ENCODE data around the gene SNAPC2.
A peak's percentile ranks its signal among the peaks of the same experiment; 100 is the strongest.
"Not testable (repeated sequence)": the region's sequence is repeated elsewhere in the genome, so short reads cannot be mapped to it uniquely, and the experiment has no call there.

The SNAPC2 gene

DNA sequence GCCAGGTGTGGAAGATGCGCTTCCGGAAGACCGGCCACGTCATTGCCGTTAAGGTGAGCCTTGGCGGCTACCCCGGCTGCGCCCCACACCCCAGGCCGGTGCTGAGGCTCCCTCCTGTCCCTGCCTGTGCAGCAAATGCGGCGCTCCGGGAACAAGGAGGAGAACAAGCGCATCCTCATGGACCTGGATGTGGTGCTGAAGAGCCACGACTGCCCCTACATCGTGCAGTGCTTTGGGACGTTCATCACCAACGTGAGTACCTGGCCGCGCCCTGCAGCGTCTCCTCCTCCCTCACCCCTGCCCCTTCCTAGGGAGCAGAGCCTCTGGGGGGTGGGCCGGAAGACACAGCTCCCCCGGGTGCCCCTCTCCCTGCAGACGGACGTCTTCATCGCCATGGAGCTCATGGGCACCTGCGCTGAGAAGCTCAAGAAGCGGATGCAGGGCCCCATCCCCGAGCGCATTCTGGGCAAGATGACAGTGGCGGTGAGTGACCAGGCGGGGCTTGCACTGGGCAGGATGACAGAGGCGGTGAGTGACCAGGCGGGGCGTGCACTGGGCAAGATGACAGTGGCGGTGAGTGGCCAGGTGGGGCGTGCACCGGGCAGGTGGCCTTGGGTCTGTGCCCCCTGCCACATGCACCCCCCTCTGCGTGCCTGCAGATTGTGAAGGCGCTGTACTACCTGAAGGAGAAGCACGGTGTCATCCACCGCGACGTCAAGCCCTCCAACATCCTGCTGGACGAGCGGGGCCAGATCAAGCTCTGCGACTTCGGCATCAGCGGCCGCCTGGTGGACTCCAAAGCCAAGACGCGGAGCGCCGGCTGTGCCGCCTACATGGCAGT is 9.6 kb upstream of the SNAPC2 start:
- DNase-seq: no peak

DNA sequence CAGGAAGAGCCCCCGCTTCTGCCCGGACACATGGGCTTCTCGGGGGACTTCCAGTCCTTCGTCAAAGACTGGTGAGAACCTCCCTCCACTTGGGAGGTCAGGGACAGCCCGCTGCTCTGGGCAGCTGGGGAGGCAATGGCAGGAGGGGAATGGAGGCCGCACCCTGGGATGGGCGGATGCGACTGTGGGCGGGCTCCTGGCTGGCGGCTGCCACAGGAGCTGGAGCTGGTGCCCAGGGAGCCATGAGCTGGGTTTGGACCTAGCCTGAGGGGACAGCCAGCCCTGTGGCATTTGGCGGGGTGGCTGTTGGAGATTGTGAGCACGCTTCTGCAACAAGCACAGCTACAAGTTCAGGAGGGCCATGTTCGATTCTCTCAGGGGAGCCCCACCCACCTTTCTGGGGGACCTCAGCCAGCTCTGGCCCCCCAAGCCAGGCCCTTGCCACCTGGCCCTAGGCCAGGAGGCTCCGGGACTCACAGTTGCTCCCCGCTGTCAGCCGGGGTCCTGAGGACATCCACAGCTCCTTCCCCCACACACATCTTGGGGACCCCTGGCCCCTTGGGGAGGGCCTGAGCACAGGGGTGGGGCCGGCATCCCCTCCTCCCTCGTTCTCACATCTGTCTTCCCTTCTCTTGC is 8.5 kb upstream of the SNAPC2 start:
- no peak for DNase-seq

DNA sequence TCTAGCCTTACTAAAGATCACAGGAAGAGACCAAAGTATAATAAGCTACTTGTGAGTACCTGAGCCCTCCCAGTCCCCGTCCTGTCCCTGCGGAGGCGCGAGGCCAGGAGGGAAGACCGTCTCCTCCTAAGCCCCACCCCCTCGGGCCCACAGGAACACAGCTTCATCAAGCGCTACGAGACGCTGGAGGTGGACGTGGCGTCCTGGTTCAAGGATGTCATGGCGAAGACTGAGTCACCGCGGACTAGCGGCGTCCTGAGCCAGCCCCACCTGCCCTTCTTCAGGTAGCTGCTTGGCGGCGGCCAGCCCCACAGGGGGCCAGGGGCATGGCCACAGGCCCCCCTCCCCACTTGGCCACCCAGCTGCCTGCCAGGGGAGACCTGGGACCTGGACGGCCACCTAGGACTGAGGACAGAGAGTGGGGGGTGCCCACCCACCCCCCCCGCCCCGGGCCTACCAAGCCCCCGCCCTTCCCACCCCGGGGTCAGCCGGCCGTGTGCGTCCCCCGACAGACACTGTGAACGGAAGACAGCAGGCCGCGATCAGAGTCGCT is 7.9 kb upstream of the SNAPC2 start:
- DNase-seq: no peak

DNA sequence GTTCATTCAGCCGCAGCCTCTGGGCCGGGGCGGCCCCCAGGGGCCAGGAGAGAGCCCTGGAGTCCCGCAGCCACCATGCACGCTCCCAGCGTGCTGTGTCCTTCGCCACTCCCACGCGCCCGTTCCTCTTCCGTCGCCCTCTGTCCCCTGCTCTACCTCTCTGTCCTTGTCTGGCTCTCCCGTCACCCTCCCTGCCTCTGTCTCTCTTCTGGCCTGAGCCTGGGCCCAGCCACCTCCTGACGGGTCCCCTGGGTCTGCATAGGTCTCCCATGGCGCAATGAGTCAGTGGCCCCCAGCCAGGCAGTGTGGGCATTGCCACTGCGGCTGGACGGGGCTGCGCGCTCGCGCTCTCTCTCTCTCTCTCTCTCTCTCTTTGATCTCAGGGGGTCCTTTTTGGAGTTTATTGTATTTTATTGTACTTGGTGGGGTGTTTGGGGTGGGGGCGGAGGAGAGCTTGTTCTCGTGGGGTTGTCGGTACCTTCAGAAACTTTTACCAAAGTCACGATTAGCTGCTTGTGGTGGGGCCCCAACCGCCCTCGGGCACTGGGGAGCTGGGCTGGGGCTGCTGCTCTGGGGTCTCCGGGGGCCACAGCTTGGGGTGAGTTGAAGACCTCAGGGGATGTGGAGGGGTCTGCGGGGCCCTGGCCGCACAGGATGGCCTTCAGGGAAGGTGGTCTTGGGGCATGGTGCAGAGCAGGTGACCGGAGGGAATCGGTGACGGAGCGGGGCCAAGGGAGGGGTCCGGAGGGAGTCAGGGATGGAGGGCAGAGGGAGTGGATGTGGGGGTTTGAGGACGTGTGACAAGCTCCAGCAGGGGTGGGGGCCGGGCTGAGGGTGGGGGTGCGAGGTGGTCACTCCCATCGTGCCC is 7.2 kb upstream of the SNAPC2 start:
- DNase-seq: no peak

DNA sequence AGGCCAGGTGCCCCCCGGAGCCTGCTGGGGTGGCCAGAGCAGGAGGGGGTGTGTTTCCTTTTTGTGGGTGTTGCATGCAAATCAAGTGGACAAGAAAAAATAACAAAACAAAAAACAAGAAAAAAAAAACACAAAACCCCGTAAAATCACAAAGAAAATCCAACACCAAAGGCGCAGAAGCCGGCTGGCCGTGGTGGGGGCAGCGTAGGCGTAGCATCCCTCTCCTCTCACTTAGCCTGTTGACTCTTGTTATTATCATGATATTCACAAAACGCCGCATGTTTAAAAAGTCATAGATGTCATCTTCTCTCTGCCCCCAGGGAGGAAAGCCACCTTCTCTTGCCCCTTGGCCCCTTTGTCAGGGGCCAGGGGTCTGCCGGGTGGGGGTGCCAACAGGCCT is 6.5 kb upstream of the SNAPC2 start:
- DNase-seq: no peak

DNA sequence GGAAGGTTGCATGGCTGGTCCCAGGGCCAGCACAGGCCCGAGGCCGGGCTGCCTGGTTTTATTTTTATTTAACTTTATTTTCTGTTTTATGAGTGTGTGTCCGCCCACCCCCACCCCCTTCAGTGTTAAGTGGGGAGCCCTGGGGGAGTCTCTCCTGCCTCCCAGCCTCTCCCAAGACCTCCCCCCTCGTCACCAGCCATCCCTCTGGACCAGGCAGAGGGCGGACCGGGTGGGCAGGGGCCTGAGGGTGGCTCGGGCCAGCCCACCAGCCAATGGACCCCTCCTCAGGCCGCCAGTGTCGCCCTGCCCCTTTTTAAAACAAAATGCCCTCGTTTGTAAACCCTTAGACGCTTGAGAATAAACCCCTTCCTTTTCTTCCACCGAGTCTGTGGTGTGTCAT is 6.0 kb upstream of the SNAPC2 start:
- no peak for DNase-seq

DNA sequence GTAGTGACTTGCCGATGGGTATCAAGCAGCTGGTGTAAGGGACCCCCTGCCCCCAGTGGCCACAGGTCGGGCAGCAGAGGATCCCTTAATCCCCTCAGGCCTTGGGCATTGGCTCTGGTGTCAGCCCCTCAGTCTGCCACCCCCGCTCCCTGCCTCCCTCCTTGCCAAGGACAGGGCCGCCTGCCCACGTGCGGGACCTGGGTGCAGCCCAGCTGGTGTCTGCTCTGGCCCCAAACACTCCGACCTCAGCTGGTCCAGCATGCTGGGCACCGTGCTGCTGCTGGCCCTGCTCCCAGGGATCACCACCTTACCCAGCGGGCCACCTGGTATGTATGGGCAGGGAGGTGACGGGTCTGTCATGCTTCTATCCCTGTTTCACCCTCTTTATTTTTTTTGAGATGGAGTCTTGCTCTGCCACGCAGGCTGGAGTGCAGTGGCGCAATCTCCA is 5.5 kb upstream of the SNAPC2 start, which contains the start of gene TGFBR3L:
TGFBR3L (plus strand) TSS at position 233 of the 448 bp plus-strand sequence.
- no peak for DNase-seq

DNA sequence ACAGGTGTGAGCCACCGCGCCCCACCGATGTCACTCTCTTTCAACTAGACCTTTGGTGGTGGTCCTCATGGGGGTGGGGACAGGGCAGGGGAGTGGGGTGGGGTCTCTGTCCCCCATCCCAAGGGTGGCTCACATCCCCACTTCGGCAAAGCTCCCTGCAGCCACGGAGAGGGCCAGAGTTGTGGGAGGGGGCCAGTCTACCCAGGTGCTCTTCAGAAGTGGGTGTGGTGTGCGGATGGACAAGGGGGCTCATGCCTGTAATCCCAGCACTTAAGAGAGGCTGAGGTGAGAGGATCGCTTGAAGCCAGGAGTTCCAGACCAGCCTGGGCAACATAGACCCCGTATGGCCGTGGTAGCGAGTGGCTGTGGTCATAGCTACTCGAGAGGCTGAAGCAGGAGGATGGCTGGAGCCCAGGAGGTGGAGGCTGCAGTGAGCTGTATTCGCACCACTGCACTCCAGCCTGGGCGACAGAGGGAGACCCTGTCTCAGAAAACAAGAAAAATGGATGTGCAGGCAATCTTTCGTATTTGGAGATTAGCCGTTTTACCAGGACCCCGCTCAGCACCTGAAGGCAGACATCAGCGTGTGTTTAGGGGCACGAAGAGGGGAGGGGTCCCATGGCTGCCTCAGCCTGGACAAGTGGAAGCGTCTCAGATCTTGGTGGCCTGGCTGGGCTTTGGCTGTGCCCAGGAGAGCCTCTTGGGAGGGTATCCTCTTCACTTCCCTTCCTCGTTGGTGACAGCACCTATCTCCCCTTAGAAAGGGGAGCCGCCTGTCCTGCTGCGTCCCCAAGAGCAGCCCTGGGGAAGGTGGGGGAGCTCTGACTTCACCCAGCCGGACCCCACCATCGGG is 4.7 kb upstream of the SNAPC2 start:
- no peak for DNase-seq

DNA sequence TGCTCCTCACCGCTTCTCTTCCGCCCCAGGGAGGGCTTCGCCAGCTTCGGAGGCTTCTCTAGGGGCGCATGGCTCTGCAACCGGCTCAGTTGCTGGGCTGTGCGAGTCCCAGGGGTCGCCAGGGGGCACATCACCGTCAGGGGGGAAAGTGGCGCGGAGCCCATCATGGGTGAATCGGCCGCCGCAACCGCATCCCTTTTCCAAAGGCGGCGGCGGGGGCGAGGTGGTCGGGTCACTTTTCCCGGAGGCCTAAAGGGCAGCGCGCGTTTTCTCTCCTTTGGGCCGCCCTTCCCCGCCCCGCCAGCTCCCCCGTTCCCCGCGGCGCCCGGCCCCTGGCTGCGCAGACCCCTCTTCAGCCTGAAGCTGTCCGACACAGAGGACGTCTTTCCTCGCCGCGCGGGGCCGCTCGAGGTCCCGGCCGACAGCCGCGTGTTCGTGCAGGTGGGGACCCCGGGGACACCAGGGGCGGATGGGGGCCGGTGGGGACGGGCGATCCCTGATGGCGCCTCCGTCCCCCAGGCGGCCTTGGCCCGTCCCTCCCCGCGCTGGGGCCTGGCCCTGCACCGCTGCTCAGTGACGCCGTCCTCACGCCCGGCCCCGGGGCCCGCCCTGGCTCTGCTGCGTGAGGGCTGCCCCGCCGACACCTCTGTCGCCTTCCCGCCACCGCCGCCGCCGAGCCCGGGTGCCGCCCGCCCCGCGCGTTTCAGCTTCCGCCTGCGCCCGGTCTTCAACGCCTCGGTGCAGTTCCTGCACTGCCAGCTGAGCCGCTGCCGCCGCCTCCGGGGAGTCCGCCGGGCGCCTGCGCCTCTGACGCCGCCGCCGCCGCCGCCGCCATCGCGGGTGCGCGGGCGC is 3.8 kb upstream of the SNAPC2 start:
- peak; percentile 52 to 69 for DNase-seq

DNA sequence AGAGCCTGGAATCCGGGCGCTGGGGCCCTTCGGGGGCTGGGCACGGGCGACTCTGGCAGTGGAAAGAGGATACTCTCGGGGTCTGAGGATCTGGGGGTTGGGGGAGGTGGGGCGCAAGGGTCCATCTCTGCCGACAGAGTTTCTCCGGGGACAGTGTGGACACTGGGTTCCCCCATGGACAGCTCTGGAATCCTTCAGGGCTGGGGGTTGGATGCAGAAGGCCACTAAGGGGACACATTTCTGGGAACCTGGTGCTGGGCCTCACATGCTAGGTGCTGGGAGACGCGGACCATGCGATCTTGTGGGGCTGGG is 3.2 kb upstream of the SNAPC2 start:
- DNase-seq: no peak

DNA sequence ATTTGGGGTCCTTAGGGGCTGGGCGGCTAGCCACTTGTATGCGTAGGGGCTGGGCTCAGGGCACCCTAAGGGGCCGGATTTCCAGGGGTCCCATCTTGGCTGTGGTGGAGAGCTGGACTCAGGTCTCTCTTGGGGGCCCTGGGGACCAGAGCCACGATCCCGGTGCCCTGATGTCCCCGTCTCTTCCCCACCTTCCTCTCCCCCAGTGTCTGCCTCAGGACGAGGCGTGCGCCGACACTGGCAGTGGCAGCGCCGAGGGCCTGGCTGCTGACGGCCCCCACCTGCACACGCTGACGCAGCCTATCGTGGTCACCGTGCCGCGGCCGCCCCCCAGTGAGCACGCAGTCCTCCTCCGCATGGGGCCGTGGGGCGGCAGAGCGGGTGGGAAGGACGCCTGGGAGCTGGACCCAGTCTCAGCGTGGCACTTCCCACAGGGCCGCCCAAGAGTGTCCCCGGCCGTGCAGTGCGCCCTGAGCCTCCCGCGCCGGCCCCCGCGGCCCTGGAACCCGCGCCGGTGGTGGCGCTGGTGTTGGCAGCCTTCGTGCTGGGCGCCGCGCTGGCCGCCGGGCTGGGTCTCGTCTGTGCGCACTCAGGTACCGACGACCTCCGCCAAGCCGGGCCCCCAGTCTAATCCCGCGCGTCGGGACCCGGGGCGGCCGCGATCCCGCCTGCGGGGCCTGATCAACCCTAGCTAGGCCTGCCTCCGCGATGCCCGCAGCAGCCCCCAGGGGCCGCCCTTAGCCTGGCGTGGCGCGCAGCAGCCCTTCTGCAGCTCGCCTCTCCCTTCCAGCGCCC is 2.7 kb upstream of the SNAPC2 start:
- DNase-seq: peak; percentile 57 to 67

DNA sequence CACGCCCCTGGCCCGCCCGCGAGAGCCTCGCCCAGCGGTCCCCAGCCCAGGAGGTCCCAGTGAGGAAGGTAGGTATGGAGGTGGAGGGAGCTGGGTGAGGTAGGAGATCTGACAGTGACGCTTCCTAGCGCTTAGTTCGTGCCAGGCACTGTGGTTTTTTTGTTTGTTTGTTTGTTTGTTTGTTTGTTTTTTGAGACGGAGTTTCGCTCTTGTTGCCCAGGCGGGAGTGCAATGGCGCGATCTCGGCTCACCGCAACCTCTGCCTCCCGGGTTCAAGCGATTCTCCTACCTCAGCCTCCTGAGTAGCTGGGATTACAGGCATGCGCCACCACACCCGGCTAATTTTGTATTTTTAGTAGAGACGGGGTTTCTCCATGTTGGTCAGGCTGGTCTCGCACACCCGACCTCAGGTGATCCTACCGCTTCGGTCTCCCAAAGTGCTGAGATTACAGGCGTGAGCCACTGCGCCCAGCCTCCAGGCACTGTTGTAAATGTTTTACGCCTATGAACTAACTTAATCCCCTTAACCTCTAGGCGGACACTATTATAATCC is 2.0 kb upstream of the SNAPC2 start:
- DNase-seq: not testable (repeated sequence)

DNA sequence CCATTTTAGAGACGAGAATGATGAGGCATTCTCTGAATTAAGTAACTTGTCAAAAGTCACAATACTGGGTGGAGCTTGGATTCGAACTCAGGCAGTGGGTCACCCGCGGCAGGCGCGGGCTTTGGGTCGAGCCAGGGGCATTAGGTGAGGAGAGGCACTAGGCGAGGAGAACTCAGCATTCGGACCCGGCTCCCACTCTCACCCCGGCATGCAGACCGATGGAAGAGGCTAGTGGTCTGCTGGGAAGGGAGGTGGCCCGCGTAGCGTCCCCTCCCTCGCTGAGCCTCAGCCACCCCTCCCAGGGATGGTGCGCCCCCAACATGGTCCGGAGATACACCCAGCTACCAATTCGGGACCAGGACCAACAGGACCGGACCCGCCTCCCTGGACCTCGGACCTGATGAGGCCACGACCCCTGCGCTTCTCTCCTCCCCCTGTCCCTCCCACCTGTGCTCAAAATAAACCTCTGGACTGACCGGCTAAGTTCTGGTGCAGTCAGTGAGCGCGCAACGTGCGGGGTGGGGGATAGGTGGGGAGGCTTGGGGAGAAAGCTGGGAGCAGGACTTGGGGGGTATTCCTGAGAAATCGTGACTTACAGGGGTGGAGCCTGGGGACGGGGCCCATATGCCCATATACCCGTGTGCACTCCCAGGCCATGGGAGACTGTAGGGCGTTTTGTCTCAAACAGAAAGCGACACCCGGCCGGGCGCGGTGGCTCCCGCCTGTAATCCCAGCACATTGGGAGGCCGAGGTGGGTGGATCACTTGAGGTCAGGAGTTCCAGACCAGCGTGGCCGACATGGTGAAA is 1.3 kb upstream of the SNAPC2 start:
- DNase-seq: no peak

DNA sequence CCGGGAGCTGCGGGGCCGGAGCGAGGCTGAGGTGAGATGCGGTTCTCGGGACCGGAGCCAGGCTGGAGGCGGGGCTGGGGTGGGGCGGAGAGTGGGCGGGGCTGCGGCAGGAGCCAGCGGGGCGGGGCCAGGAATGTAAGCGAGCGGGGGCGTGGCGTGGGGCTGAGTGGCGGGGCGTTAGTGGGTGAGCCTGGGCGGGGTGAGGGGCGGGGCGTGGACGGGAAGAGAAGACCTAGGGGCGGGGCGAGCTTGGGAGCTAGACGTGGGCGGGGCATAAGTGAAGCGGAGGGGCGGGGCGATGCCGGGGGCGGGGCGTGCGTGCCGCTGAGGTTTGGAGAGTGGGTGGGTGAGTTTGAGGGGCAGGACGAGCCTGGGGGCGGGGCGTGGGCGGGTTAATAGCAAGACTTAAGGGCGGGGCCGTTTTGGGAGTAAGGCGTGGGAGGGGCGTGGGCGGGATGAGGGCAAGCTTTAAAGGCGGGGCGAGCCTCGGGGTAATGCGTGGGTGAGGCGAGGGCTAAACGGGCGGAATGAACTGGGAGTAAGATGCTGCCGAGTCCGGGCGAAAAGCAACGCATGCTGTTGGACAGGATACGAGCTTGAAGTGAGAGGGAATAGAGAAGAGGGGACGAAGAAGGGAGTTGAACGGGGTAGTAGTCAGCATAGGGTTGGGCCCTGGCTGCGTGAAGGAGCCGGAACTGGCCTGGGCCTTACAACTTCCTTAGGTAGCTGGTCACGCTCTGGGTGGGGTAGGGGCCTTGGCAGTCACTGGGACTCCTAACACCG is 572 bp downstream of the SNAPC2 start:
- peak; percentile 99 for DNase-seq

DNA sequence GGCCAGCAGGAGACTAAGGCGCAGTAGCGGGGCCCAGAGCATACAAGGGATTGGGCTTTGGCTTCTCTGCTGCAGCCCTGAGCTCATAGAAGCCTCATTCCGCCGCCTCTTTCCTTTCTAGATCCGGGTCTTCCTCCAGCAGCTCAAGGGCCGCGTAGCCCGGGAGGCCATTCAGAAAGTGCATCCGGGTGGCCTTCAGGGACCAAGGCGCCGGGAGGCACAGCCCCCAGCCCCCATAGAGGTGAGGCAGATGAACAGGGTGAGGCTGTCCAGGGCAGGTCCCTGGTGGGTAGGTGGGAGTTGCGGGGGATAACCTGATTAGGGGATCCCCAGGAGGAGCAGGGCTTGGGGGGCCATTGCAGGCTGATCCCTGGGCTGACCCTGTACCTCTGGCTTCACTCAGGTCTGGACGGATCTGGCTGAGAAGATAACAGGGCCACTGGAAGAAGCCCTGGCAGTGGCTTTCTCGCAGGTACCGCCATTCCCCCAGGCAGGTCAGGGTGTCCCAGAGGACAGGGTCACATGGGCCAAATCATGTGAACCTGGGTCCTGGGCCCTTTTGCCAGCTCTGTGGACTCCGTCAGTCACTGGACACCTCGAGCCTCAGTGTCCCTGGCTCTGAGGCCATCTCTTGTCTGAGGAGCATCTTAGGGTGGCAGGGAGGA is 1.3 kb downstream of the SNAPC2 start:
- no peak for DNase-seq

DNA sequence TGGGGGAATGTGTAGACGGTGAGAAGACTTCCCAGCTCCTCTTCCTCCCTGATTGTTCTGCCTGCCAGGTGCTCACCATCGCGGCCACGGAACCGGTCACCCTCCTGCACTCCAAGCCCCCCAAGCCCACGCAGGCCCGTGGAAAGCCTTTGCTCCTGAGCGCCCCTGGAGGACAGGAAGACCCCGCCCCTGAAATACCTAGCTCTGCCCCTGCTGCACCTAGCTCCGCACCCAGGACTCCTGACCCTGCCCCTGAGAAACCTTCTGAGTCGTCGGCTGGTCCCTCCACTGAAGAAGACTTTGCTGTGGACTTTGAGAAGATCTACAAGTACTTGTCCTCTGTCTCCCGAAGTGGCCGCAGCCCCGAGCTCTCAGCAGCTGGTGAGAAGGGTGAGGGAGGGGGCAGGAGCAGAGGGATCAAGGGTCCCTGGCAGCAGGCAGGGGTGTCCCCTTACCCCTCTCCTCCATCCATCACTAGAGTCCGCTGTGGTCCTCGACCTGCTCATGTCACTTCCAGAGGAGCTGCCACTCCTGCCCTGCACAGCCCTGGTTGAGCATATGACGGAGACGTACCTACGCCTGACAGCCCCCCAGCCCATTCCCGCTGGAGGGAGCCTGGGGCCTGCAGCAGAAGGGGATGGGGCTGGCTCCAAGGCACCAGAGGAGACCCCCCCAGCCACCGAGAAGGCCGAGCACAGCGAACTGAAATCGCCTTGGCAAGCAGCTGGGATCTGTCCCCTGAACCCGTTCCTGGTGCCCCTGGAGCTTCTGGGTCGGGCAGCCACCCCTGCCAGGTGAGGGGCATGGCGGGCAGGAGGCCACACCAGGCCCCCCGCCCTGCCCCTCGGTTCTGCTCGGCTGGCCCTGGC is 2.1 kb downstream of the SNAPC2 start:
- DNase-seq: no peak

DNA sequence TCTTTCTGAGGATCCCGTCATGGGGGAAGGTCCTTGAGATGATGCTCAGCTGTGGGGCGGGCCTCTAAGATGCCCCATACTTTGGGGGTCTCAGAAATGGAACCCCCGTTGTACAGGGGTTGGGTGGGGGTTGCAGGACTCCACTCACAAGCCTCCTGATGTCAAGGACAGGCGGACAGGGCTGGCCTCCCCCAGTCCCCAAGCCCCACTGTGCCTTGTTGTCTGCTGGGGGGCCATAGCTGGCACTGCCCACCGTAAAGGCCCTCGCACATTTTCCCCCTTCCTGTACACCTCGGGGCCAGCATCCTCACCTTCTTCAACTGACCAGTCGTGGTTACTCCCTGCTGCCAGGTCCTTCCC is 2.7 kb downstream of the SNAPC2 start:
- no peak for DNase-seq
